ENCODE data around the gene VEZF1.

- TF ChIP-seq CTCF (conservative IDR thresholded peaks at IDR 0.05; ENCODE audit: low read depth, low read length) (no peak), EZH2 (IDR thresholded peaks at IDR 0.05; ENCODE audit: borderline replicate concordance, low read depth, low read length, poor library complexity, severe bottlenecking) (no peak)
Observed at GRCh38 chr17:57975044-57975443, 13.0 kb downstream of the VEZF1 start.

Data from A673 (cell line).